ENCODE measurements around the gene PAGE4. TPM values are rescaled to one million over a fixed set of nuclear protein-coding genes. Genes with fewer than 3 reads are reported as not detected.

Gene PAGE4
- polyA plus RNA-seq, 10 donors = 0.42 TPM; not detected in 9

DNA sequence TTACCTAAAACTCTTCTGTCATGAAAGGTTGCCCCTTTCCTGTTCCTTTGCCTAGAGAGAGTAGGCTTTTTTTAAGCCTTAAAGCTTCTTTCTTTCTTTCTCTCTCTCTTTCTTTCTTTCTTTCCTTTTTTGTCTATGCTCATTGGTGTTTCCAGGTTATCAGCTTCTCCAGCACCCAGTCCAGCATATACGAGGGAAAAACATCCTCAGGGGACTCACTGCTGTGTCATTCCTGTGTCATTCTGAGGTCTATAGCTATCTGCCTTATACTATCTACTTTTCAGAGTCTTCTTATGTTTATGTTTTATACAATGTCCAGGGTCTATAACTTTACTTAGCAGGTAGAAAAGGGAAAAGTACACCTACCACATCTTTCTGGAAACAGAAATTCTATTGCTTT lies 39.6 kb downstream of the PAGE4 start:
- DNase-seq = no peak

DNA sequence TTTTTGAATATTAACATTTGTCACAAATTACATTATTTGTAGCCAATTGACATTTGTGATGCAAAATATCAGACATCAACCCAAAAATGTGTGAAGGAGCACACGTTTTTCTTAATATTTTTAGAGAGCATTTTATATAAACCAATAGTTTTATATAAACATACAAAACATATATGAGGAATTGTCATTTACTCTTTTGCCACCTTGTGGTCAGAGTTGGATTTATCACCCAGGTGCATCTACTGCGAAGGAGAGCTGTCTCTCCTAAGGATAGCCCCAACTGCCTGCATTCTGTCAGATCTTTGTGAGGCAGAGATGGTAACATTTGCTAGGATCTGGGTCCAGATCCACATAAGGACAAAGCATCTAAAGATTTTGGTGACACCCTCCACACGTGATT lies 47.6 kb downstream of the PAGE4 start:
- peak; percentile 16 to 51 (median 32) for DNase-seq

DNA sequence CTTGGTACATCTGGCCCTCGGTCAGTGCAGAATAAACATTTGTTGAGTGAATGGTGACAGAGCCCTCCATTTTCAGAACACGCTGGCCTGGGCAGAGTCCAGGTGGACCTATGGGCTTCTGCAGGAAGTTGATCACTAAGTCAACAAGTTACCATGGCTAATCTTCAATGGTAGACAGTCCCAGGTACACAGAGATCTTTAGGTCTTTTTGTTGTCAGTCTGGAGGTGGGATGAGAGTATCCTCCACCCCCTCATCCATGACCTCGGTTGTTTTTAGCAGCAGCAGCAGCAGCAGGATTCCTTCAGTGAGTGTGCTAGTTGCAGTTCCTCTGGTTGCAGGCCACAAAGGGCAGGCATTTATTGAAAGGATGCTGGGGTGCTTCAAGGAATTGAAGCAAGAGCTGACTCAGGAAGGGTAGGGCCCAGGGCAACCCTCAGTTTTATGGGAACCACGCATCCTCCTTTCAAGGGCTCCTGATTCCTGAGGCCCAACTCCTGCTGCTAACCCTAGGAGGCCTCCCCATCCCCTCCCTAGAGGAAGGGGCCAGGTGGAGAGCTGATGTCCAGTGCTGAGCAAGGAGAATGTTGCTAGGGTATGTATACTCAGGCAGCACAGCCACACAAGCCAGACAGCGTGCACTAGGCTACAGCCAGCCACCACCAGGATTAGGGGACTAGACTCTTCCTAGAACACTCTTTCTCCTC lies 48.4 kb downstream of the PAGE4 start:
- DNase-seq = peak in 1 of 3 donors; percentile 1

DNA sequence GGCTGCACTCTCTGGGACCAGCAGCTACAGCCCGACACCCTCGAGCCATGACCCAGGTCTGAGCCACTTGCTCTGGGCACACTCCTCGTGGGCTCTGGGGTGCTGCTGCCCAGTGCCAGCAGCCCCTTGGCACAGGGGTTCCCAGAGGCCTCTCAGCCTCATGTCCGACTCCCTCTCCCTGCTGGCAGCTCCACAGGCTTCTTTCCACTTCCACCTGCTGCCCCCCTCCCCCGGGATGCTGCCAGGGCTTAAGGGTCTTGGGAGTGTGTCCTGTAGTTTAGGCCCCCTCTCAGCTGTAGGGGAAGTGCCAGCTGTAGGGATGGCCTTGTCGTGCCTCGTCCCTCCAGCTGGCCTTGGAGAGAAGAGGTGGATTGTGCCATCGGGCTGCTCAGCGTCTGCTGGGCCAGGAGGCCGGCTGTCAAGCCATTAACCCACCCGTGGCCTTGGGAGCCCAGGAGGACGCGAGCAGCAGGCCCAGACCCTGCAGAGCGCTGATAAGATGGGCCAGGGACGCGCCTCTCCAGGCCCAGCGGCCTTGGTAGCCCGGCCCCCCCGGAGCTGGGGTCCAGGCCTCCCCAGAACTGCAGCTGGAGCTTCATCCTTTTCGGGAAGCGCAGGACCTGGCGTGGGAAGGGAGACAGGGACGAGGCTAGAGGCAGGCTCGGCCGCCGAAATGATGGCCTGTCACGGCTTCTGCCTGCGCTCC lies 49.2 kb downstream of the PAGE4 start:
- no peak for DNase-seq

DNA sequence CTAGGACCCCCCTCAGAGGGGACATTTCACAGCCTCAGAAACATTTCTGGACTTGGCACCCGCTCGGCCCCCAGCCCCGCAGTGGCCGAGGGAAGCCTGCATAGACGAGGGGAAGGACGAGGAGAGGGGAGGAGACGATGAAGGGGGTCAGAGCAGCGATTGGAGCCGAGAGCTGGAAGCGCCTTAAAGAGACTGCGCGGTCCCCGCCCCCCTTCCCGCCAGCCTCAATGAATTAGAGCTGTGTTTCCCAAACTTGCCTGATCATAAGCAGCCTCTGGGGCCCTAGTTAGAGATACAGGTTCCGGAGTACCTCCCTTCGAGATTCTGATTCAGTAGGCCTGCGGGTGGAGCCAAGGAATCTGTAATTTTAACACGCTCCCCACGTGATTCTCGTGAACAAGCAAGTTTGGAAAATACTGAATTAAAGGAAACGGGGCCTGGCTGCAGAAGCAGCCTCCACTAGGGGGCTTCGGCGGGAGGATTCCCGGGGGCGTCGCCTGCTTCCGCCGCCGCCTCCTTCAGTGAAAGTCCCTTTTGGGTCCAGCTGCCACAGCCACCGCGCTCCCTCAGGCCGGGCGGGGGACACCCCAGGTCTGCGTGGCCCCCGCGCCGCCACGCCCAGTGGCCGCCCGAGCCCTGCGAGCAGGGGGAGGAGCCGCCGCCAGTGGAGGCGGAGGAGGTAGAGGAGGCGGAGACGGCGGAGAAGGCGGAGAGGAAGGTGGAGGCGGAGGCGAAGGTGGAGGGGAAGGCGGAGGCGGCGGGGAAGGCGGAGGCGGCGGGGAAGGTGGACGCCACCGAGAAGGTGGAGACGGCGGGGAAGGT lies 49.9 kb downstream of the PAGE4 start, which contains the start of gene USP27X:
Gene USP27X, plus strand, starts transcription at position 651 of the 822 bp plus-strand sequence. CDS start 824 bp downstream, outside the sequence.
- DNase-seq = peak; percentile 74 to 93 (median 77)

DNA sequence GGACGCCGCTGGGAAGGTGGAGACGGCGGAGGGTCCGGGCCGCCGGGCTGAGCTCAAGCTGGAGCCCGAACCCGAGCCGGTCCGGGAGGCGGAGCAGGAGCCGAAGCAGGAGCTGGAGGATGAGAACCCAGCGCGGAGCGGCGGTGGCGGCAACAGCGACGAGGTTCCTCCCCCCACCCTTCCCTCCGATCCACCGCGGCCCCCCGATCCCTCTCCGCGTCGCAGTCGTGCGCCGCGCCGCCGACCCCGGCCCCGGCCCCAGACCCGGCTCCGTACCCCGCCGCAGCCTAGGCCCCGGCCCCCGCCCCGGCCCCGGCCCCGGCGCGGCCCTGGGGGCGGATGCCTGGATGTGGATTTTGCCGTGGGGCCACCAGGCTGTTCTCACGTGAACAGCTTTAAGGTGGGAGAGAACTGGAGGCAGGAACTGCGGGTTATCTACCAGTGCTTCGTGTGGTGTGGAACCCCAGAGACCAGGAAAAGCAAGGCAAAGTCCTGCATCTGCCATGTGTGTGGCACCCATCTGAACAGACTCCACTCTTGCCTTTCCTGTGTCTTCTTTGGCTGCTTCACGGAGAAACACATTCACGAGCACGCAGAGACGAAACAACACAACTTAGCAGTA lies 50.7 kb downstream of the PAGE4 start:
- peak in 2 of 3 donors; percentile 10 to 19 for DNase-seq

DNA sequence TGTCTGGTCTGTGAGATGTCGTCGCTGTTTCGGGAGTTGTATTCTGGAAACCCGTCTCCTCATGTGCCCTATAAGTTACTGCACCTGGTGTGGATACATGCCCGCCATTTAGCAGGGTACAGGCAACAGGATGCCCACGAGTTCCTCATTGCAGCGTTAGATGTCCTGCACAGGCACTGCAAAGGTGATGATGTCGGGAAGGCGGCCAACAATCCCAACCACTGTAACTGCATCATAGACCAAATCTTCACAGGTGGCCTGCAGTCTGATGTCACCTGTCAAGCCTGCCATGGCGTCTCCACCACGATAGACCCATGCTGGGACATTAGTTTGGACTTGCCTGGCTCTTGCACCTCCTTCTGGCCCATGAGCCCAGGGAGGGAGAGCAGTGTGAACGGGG lies 51.6 kb downstream of the PAGE4 start:
- DNase-seq = no peak

Other genes with a start within 250 kb of the PAGE4 start
- not detected for gene GAGE12H, start 249.4 kb upstream of the PAGE4 start, polyA plus RNA-seq (ENCODE audit: insufficient read length in 10 of 10)
- gene GAGE2A, start 239.8 kb upstream of the PAGE4 start, polyA plus RNA-seq (ENCODE audit: insufficient read length in 10 of 10) = not detected
- gene GAGE1, start 230.3 kb upstream of the PAGE4 start, polyA plus RNA-seq (ENCODE audit: insufficient read length in 10 of 10) = not detected
- gene PAGE1, start 133.3 kb upstream of the PAGE4 start, polyA plus RNA-seq (ENCODE audit: insufficient read length in 10 of 10) = not detected
- 1 to 10 TPM; 2.0 to 4.0 (median 2.7) TPM for gene USP27X, start 50.2 kb downstream of the PAGE4 start, polyA plus RNA-seq (ENCODE audit: insufficient read length in 10 of 10)
- 100 to 1,000 TPM in 3 of 10 donors, 10 to 100 TPM in 7; 56.1 to 128 (median 88.5) TPM for gene CLCN5, start 93.3 kb downstream of the PAGE4 start, polyA plus RNA-seq (ENCODE audit: insufficient read length in 10 of 10)

Measured in muscle of back (tissue), 11 donors.